Measurements from ENCODE around the gene HNRNPK. TPM values are rescaled to one million over a fixed set of nuclear protein-coding genes. Genes with fewer than 3 reads are reported as not detected.

Gene HNRNPK
- total RNA-seq, 2 experiments from 2014 or later, result 656 to 688 TPM

- H3K4me1 ChIP-seq (ENCODE audit: insufficient read depth, low read length), result no peaks in the 10 kb centered on the region
Measured at GRCh38 chr9:83932851-83933250, 47.2 kb downstream of the HNRNPK start.

DNA sequence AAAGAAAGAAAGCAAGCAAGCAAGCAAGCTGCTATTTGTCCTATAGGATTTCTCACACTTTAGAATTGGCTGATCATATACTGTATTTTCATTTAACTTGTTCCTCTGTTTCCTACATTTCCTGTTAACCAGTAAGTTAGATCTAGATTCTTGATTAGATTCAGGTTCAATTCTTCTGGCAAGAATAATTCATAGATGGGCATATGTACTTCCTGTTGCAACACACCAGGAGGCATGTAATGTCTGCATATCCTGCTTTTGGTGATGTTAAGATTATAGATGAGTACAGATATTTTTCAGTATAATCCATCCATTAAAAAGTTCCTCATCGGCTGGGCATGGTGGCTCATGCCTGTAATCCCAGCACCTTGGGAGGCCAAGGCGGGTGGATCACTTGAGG is 48.0 kb downstream of the HNRNPK start:
- CTCF ChIA-PET, result interaction anchor here (0.7 kb wide), 1 partner anchor 452 kb away, joined by 4 read pairs; no protein-coding TSS in a partner anchor
- H3K4me3 Mint-ChIP-seq, result no peak overlapping the region

More at GRCh38 chr9:83932851-83933250, 47.2 kb downstream of the HNRNPK start:
- no peak overlapping the region for H3K4me3 Mint-ChIP-seq
- DNase-seq, result no peak
- H3K9me3 Mint-ChIP-seq, result no peaks in the 10 kb centered on the region
- peaks cover 2% of the 10 kb centered on the region for H3K36me3 Mint-ChIP-seq (ENCODE audit: low read depth)
- ATAC-seq (ENCODE audit: poor library complexity), result no peak
- H3K27me3 Mint-ChIP-seq, result no peaks in the 10 kb centered on the region
- Histone ChIP-seq H3K36me3 (ENCODE audit: insufficient read depth, low read length) (no peaks in the 10 kb centered on the region), H3K9me3 (ENCODE audit: control insufficient read depth in 1 of 2, insufficient read depth in 1 of 2, low read length in 2 of 2) (no peaks in the 10 kb centered on the region), H3K27me3 (ENCODE audit: control insufficient read depth in 1 of 2, insufficient read depth in 2 of 2, low read length in 2 of 2) (no peaks in the 10 kb centered on the region), H3K27ac (ENCODE audit: low read depth in 1 of 2, low read length in 2 of 2) (no peak overlapping the region), H3K4me3 (ENCODE audit: low read length) (no peak overlapping the region)
- TF ChIP-seq, protein P1, sequence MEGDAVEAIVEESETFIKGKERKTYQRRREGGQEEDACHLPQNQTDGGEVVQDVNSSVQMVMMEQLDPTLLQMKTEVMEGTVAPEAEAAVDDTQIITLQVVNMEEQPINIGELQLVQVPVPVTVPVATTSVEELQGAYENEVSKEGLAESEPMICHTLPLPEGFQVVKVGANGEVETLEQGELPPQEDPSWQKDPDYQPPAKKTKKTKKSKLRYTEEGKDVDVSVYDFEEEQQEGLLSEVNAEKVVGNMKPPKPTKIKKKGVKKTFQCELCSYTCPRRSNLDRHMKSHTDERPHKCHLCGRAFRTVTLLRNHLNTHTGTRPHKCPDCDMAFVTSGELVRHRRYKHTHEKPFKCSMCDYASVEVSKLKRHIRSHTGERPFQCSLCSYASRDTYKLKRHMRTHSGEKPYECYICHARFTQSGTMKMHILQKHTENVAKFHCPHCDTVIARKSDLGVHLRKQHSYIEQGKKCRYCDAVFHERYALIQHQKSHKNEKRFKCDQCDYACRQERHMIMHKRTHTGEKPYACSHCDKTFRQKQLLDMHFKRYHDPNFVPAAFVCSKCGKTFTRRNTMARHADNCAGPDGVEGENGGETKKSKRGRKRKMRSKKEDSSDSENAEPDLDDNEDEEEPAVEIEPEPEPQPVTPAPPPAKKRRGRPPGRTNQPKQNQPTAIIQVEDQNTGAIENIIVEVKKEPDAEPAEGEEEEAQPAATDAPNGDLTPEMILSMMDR (IDR thresholded peaks at IDR 0.05), result no peak
- ChIA-PET POLR2A (no interaction called here), CTCF (no interaction called here)
- no peak overlapping the region for H3K27ac Mint-ChIP-seq
- H3K4me1 Mint-ChIP-seq (ENCODE audit: low read depth), result peaks cover 15% of the 10 kb centered on the region
- intact Hi-C loops (cut with DNase I, micrococcal nuclease), result no loop called here

DNA sequence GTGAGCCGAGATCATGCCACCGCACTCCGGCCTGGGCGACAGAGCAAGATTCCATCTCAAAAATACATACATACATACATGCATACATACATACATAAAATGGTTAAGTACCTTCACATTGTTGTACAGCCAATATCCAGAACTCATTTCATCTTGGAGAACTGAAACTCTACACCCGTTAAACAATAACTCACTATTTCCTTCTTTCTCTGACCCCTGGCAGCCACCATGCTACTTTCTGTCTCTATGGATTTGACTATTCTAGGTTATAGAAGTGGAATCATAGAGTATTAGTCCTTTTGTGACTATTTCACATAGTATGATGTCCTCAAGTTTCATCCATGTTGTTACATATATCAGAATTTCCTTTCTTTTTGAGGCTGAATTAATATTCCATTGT is 49.1 kb downstream of the HNRNPK start:
- no peaks in the 10 kb centered on the region for H3K9me3 ChIP-seq (ENCODE audit: control insufficient read depth in 1 of 2, insufficient read depth in 1 of 2, low read length in 2 of 2)
- no peaks in the 10 kb centered on the region for H3K9me3 Mint-ChIP-seq
- no peaks in the 10 kb centered on the region for H3K36me3 ChIP-seq (ENCODE audit: insufficient read depth, low read length)
- H3K4me3 Mint-ChIP-seq, result no peak overlapping the region
- no peaks in the 10 kb centered on the region for H3K27me3 Mint-ChIP-seq
- no peak overlapping the region for H3K4me3 ChIP-seq (ENCODE audit: low read length)
- intact Hi-C loops (cut with DNase I, micrococcal nuclease), result no loop called here
- no peak for ATAC-seq (ENCODE audit: poor library complexity)
- H3K27me3 ChIP-seq (ENCODE audit: control insufficient read depth in 1 of 2, insufficient read depth in 2 of 2, low read length in 2 of 2), result no peaks in the 10 kb centered on the region
- DNase-seq, result no peak
- ChIA-PET POLR2A (no interaction called here), CTCF (no interaction called here)
- no peaks in the 10 kb centered on the region for H3K4me1 ChIP-seq (ENCODE audit: insufficient read depth, low read length)
- no peaks in the 10 kb centered on the region for H3K36me3 Mint-ChIP-seq (ENCODE audit: low read depth)
- TF ChIP-seq, protein P1 (IDR thresholded peaks at IDR 0.05), result no peak
- H3K4me1 Mint-ChIP-seq (ENCODE audit: low read depth), result peaks cover 15% of the 10 kb centered on the region
- H3K27ac ChIP-seq (ENCODE audit: low read depth in 1 of 2, low read length in 2 of 2), result no peak overlapping the region
- no peak overlapping the region for H3K27ac Mint-ChIP-seq

More for the DNA sequence above, 48.0 kb downstream of the HNRNPK start:
- Mint-ChIP-seq H3K27me3 (no peaks in the 10 kb centered on the region), H3K4me1 (ENCODE audit: low read depth) (peaks cover 15% of the 10 kb centered on the region), H3K36me3 (ENCODE audit: low read depth) (no peaks in the 10 kb centered on the region), H3K27ac (no peak overlapping the region), H3K9me3 (no peaks in the 10 kb centered on the region)
- H3K27me3 ChIP-seq (ENCODE audit: control insufficient read depth in 1 of 2, insufficient read depth in 2 of 2, low read length in 2 of 2), result no peaks in the 10 kb centered on the region
- intact Hi-C loops (cut with DNase I, micrococcal nuclease), result no loop called here
- H3K4me3 ChIP-seq (ENCODE audit: low read length), result no peak overlapping the region
- POLR2A ChIA-PET, result no interaction called here
- DNase-seq (no peak), ATAC-seq (ENCODE audit: poor library complexity) (no peak)
- no peaks in the 10 kb centered on the region for H3K36me3 ChIP-seq (ENCODE audit: insufficient read depth, low read length)
- no peaks in the 10 kb centered on the region for H3K9me3 ChIP-seq (ENCODE audit: control insufficient read depth in 1 of 2, insufficient read depth in 1 of 2, low read length in 2 of 2)
- TF ChIP-seq, protein P1 (IDR thresholded peaks at IDR 0.05), result no peak
- H3K27ac ChIP-seq (ENCODE audit: low read depth in 1 of 2, low read length in 2 of 2), result no peak overlapping the region
- no peaks in the 10 kb centered on the region for H3K4me1 ChIP-seq (ENCODE audit: insufficient read depth, low read length)

All from CD4-positive, alpha-beta T cell (primary cell).